ENCODE measurements around the gene DENND1B.

DNA sequence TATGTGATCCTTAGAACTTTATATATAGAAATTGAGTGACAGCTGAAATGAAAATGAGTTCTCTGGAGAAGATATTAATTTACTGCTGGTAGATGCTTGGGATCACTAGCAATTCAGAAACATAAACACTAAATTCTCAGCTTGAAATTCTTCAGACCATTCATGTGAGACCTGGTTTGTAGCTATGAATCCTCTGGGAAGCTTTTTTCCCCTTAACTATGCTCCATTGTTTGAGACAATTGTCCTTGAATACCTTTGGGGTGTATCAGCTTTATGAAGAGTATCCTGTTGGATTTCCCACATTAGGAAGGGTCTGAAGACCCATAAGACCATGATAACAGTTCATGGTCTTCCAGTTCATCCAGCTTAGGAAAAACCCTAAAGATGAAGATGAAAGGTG is 4.6 kb upstream of the DENND1B start:
- TF ChIP-seq, protein P1, sequence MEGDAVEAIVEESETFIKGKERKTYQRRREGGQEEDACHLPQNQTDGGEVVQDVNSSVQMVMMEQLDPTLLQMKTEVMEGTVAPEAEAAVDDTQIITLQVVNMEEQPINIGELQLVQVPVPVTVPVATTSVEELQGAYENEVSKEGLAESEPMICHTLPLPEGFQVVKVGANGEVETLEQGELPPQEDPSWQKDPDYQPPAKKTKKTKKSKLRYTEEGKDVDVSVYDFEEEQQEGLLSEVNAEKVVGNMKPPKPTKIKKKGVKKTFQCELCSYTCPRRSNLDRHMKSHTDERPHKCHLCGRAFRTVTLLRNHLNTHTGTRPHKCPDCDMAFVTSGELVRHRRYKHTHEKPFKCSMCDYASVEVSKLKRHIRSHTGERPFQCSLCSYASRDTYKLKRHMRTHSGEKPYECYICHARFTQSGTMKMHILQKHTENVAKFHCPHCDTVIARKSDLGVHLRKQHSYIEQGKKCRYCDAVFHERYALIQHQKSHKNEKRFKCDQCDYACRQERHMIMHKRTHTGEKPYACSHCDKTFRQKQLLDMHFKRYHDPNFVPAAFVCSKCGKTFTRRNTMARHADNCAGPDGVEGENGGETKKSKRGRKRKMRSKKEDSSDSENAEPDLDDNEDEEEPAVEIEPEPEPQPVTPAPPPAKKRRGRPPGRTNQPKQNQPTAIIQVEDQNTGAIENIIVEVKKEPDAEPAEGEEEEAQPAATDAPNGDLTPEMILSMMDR (IDR thresholded peaks at IDR 0.05), result no peak
- TF ChIP-seq POLR2A (IDR thresholded peaks at IDR 0.05), result no peak
- no peak for TF ChIP-seq POLR2AphosphoS5 (IDR thresholded peaks at IDR 0.05)
